GM12891 (cell line): ENCODE measurements around the gene GAR1.

Source experiments
- POLR2A ChIP-seq: IDR thresholded peaks from 2 replicates; pipeline ENCODE4 v1.6.1; 2011; ENCODE audit warnings: low read depth, low read length, control low read depth
- POLR2AphosphoS5 ChIP-seq: IDR thresholded peaks from 2 replicates; pipeline ENCODE4 v1.6.1; 2011; ENCODE audit warnings: low read depth, low read length, control low read depth

DNA sequence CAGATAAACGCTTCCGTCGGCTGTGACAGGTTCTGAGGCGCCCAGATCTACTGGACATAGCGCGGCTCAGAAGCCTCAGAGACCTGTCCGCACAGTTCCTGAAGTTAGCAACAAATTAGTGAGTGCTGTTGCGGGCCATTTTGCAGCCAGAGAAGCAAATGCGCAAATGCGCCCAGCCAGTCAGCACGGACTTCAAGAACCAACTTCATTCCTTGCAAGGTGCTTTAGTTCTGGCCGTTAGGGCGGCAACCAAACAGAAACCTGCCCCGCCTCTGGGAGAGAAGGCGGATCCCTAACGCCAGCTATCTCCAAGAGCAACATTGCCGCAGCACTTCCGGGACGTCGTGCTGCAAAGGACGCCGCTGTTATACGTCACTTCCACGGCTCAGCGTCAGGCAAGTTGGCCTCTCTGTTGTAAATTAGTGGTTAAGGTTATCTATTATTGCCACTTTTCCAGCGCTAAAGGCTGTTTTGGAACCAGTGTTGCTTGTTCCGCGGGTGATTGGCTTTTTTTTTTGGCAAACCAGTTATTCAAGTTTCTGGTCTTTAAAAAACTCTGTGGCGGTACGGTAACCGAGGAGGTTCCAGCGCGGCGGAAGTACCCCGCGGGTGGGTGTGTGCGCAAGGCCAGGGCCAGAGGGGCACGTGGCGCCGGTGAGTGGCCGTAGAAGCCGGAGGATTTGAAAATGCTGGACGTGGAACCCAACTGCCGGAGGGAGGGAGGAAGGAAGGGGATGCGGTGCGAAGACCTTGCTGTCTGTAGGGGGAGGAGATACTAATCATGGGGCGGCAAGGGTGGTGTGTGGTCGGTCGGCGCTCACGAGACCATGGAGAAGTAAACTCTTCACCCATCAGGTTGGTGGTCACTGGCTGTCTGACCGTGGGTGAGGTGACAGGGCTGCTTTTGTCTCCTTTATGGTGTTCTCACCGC is at the start of gene GAR1:
- TF ChIP-seq POLR2AphosphoS5 (peak; percentile 77), POLR2A (peak; percentile 83)
